ENCODE measurements around the gene SORCS2. TPM values are rescaled to one million over a fixed set of nuclear protein-coding genes. Genes with fewer than 3 reads are reported as not detected.

The SORCS2 gene
- total RNA-seq, 2 donors from 2014 or later = 1.0 to 4.4 TPM

DNA sequence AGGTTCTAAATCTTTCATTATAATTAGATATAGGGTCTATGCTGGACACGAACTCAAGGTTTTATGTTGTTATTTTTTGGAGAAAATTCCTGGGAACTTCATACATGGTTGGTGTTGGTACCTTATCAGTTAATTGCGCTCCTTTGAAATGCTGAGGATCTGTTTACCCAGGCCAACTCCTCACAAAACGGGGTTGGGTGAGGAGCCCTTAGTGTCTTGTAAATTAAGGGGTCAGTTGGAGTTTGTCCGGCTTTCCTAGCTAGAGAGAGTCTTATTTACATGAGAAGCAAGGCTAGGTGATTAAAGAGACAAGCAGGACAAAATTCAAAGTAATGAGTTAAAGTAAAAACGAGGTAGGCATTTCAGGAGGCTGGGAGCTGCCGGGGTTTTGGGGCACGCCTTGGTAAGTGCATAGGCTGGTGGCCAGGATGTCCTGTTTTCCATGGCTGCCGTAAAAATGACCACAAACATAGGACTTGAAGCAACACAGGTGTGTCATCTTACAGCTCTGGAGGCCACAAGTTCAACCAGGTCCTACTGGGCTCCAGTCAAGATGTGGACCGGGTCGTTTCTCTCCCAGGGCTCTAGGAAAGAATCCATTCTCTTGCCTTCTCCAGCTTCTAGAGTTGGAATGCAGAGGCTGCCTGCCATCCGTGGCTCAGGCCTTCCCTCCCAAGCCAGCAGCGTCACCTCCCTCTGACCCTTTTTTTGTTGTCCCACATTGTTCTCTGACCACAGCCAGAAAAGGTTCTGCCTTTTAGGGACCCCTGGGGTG, 222.6 kb downstream of the SORCS2 start:
- DNase-seq (ENCODE audit: low spot score) = no peak
- TF ChIP-seq POLR2A (IDR thresholded peaks at IDR 0.05) = no peak
- TF ChIP-seq POLR2AphosphoS5 (IDR thresholded peaks at IDR 0.05) = no peak
- no peaks in the 10 kb centered on the region for H3K9me3 ChIP-seq
- H3K36me3 ChIP-seq = no peaks in the 10 kb centered on the region
- no peaks in the 10 kb centered on the region for H3K27me3 ChIP-seq (replicated peaks; ENCODE audit: insufficient read depth)
- intact Hi-C loops (cut with DNase I) = no loop called here
- H3K4me1 ChIP-seq (replicated peaks) = no peaks in the 10 kb centered on the region
- H3K27ac ChIP-seq = no peak overlapping the region
- 55% methylated on average over 12 of the region's 12 CpGs for WGBS
- no peak overlapping the region for H3K4me3 ChIP-seq

DNA sequence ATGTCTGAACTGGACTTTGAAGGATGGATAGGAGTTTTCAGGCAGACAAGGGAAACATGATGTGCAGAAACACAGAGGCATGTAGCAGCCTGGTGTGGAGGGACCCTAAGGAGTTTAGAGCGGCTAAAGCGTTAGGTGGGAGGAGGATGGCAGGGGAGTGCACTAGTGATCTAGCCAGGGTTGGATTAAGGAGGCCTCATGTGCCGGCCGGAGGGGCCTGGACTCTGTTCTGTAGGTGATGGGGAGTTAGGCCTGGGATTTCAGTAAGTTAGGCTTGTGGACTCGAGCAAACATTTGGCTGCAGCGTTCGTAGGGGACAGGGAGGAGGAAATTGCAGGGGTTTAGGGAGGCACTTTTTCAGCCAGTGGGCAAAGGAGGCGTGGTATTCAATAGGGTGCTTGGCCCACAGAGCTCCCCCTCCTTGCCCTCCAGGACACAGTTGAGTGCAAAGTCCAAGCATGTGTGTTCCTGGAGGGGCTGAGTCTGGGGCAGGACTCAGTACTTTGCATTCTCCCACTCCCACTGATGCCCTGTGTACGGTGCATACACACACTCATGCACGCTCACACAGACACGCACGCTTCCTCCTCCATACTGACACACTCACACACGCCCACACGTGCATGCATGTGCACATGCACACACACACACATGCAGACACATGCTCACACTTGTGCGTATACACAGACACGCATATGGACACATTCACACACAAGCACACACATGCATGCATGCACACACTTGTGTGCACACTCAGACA, 223.8 kb downstream of the SORCS2 start:
- no peak overlapping the region for H3K4me3 ChIP-seq
- no peaks in the 10 kb centered on the region for H3K4me1 ChIP-seq (replicated peaks)
- no peaks in the 10 kb centered on the region for H3K27me3 ChIP-seq (replicated peaks; ENCODE audit: insufficient read depth)
- intact Hi-C loops (cut with DNase I) = no loop called here
- WGBS = 88% methylated on average over 16 of the region's 16 CpGs
- no peak overlapping the region for H3K27ac ChIP-seq
- no peak for DNase-seq (ENCODE audit: low spot score)
- H3K9me3 ChIP-seq = no peaks in the 10 kb centered on the region
- H3K36me3 ChIP-seq = no peaks in the 10 kb centered on the region
- TF ChIP-seq, protein P1, sequence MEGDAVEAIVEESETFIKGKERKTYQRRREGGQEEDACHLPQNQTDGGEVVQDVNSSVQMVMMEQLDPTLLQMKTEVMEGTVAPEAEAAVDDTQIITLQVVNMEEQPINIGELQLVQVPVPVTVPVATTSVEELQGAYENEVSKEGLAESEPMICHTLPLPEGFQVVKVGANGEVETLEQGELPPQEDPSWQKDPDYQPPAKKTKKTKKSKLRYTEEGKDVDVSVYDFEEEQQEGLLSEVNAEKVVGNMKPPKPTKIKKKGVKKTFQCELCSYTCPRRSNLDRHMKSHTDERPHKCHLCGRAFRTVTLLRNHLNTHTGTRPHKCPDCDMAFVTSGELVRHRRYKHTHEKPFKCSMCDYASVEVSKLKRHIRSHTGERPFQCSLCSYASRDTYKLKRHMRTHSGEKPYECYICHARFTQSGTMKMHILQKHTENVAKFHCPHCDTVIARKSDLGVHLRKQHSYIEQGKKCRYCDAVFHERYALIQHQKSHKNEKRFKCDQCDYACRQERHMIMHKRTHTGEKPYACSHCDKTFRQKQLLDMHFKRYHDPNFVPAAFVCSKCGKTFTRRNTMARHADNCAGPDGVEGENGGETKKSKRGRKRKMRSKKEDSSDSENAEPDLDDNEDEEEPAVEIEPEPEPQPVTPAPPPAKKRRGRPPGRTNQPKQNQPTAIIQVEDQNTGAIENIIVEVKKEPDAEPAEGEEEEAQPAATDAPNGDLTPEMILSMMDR (IDR thresholded peaks at IDR 0.05) = no peak
- TF ChIP-seq POLR2AphosphoS5 (IDR thresholded peaks at IDR 0.05) = no peak
- no peak for TF ChIP-seq POLR2A (IDR thresholded peaks at IDR 0.05)

DNA sequence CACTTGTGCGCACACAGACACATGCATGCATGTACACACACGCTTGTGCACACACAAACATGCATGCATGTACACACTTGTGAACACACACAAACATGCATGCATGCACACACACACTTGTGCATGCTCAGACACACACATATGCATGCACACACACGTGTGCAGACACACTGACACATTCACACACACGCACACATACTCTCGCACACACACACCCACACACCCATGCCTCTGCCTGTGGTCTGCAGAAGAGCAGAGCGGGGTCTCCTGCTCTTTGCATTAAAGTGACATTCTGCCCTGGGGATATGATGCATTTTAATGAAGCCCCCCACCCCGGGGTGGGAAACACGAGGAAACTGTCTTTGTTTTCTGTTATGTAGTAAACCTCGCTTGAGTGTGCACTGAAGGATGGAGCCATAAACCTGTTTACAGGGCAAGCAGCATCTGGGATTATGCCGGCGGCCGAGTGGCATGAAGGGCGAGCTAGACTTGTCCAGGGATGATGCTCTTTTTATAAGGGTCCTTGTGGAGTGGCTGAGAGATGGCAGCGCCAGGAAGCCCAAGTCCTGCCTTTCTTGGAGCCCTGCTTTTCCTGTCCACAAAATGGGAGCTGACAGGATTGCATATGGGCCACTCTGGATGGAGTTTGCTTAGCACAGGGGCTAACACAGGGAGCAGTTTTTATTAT, 224.6 kb downstream of the SORCS2 start:
- Histone ChIP-seq H3K9me3 (no peaks in the 10 kb centered on the region), H3K27ac (no peak overlapping the region), H3K4me1 (replicated peaks) (no peaks in the 10 kb centered on the region), H3K4me3 (no peak overlapping the region), H3K27me3 (replicated peaks; ENCODE audit: insufficient read depth) (no peaks in the 10 kb centered on the region), H3K36me3 (no peaks in the 10 kb centered on the region)
- DNase-seq (ENCODE audit: low spot score) = no peak
- TF ChIP-seq POLR2AphosphoS5 (IDR thresholded peaks at IDR 0.05) = no peak
- TF ChIP-seq POLR2A (IDR thresholded peaks at IDR 0.05) = no peak
- TF ChIP-seq, protein P1 (IDR thresholded peaks at IDR 0.05) = no peak
- WGBS = 79% methylated on average over 14 of the region's 14 CpGs
- intact Hi-C loops (cut with DNase I) = no loop called here

DNA sequence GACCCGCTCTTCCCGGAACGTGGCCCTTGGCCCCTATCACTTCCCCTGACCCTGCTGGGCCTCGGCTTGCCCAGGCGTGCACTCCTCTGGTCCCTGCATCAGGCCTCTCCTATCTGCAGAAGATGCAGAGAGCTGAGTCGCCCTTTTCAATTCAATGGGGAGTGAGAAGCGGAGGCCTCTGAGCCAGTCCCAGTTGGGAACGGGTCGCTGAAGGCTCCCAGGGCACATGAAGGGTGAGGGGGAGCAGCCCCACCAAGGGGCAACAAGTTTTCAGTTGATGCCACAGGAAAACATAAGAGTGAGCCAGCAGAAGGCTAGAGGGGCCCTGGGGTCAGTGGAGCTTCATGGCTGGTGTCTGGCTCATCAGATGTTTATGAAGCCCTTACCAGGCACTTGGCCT, 225.3 kb downstream of the SORCS2 start:
- WGBS = 91% methylated on average over 9 of the region's 9 CpGs
- intact Hi-C loops (cut with DNase I) = no loop called here
- TF ChIP-seq POLR2AphosphoS5 (IDR thresholded peaks at IDR 0.05) (no peak), POLR2A (IDR thresholded peaks at IDR 0.05) (no peak)
- TF ChIP-seq, protein P1 (IDR thresholded peaks at IDR 0.05) = no peak

More for the DNA sequence above, 225.3 kb downstream of the SORCS2 start:
- no peak for DNase-seq (ENCODE audit: low spot score)
- H3K27me3 ChIP-seq (replicated peaks; ENCODE audit: insufficient read depth) = no peaks in the 10 kb centered on the region
- no peak overlapping the region for H3K27ac ChIP-seq
- no peaks in the 10 kb centered on the region for H3K4me1 ChIP-seq (replicated peaks)
- no peaks in the 10 kb centered on the region for H3K9me3 ChIP-seq
- H3K36me3 ChIP-seq = no peaks in the 10 kb centered on the region
- H3K4me3 ChIP-seq = no peak overlapping the region

All from prostate gland (tissue), 2 donors.